Neural cell (in vitro differentiated cells): ENCODE results near the gene TRIM62. TPM values are rescaled to one million over a fixed set of nuclear protein-coding genes. Genes with fewer than 3 reads are reported as not detected.

Experiments used
- H2AFZ ChIP-seq: fragments of 200-600, 300-800 bp; sonication (generic), shearing (Covaris generic); 2 replicates; pipeline ENCODE4 v1.6.0; 2014; ENCODE audit warnings: low read depth, mild to moderate bottlenecking, antibody characterized with exemption, low read length, moderate library complexity
- H3F3A ChIP-seq: fragments of 200-600 bp; shearing (Covaris generic); 2 replicates; pipeline ENCODE4 v1.6.1; 2016; ENCODE audit warnings: mild to moderate bottlenecking, moderate library complexity, mixed read lengths, antibody characterized with exemption, low read length; ENCODE audit not compliant: insufficient read depth, poor library complexity, severe bottlenecking
- H3K27ac ChIP-seq: fragments of 200-600, 300-800 bp; sonication (generic), shearing (Covaris generic); 2 replicates; pipeline ENCODE4 v1.5.1; 2014; ENCODE audit warnings: mild to moderate bottlenecking, low read length, moderate library complexity
- H3K27me3 ChIP-seq: fragments of 300-800, 200-600 bp; sonication (generic), shearing (Covaris generic); 2 replicates; pipeline ENCODE4 v1.6.0; 2014; ENCODE audit warnings: mild to moderate bottlenecking, low read depth, low read length, moderate library complexity; ENCODE audit not compliant: insufficient read depth
- H3K36me3 ChIP-seq: fragments of 300-800, 200-600 bp; sonication (generic), shearing (Covaris generic); 2 replicates; pipeline ENCODE4 v1.5.1; 2014; ENCODE audit warnings: mild to moderate bottlenecking, antibody characterized with exemption, low read length, moderate library complexity; ENCODE audit not compliant: insufficient read depth
- H3K4me2 ChIP-seq: fragments of 300-800, 200-600 bp; sonication (generic), shearing (Covaris generic); 2 replicates; pipeline ENCODE4 v1.6.0; 2014; ENCODE audit warnings: mild to moderate bottlenecking, low read length
- H3K4me3 ChIP-seq: fragments of 300-800, 200-600 bp; sonication (generic), shearing (Covaris generic); 2 replicates; pipeline ENCODE4 v1.5.1; 2014; ENCODE audit warnings: mild to moderate bottlenecking, low read length, moderate library complexity
- H3K79me2 ChIP-seq: fragments of 200-600 bp; shearing (Covaris generic); replicated peaks from 2 replicates; pipeline ENCODE4 v1.6.0; 2014; ENCODE audit warnings: mild to moderate bottlenecking, low read length, moderate library complexity; ENCODE audit not compliant: insufficient read depth
- H3K9ac ChIP-seq: fragments of 300-800, 200-600 bp; sonication (generic), shearing (Covaris generic); 2 replicates; pipeline ENCODE4 v1.6.1; 2016; ENCODE audit warnings: mild to moderate bottlenecking, low read length, mixed read lengths
- H3K9me2 ChIP-seq: fragments of 200-600 bp; shearing (Covaris generic); 2 replicates; pipeline ENCODE4 v1.6.1; 2016; ENCODE audit warnings: mild to moderate bottlenecking, low read length, mixed read lengths; ENCODE audit not compliant: insufficient read depth
- H3K9me3 ChIP-seq: fragments of 200-600, 300-800 bp; sonication (generic), shearing (Covaris generic); 2 replicates; pipeline ENCODE4 v1.6.1; 2016; ENCODE audit warnings: mild to moderate bottlenecking, mixed run types, low read length, moderate library complexity, mixed read lengths
- H4K20me1 ChIP-seq: fragments of 200-600 bp; shearing (Covaris generic); 2 replicates; pipeline ENCODE4 v1.6.1; 2016; ENCODE audit warnings: mild to moderate bottlenecking, mixed run types; ENCODE audit not compliant: insufficient read depth
- CTCF ChIP-seq: fragments of 450-650 bp; IDR thresholded peaks from 2 replicates; pipeline ENCODE4 v1.5.1; 2014; ENCODE audit warnings: antibody characterized with exemption, mild to moderate bottlenecking, moderate library complexity; ENCODE audit not compliant: poor library complexity, severe bottlenecking
- EP300 ChIP-seq: fragments of 450-650 bp; conservative IDR thresholded peaks from 2 replicates; pipeline ENCODE4 v1.6.1; 2014; ENCODE audit warnings: antibody characterized with exemption, mild to moderate bottlenecking, moderate library complexity; ENCODE audit not compliant: poor library complexity, severe bottlenecking
- EZH2 ChIP-seq: fragments of 200-600, 300-800 bp; shearing (Covaris generic), sonication (generic); IDR thresholded peaks from 2 replicates; pipeline ENCODE4 v1.6.1; 2014; ENCODE audit warnings: antibody characterized with exemption, low read length, borderline replicate concordance, mild to moderate bottlenecking; ENCODE audit not compliant: insufficient read depth, poor library complexity, severe bottlenecking
- MXI1 ChIP-seq: fragments of 450-650 bp; conservative IDR thresholded peaks from 2 replicates; pipeline ENCODE4 v1.6.1; 2014; ENCODE audit warnings: antibody characterized with exemption, mild to moderate bottlenecking; ENCODE audit not compliant: poor library complexity, severe bottlenecking
- POLR2AphosphoS5 ChIP-seq: IDR thresholded peaks from 2 replicates; pipeline ENCODE4 v1.6.1; 2012
- RAD21 ChIP-seq: fragments of 450-650 bp; conservative IDR thresholded peaks from 2 replicates; pipeline ENCODE4 v1.6.1; 2014; ENCODE audit warnings: antibody characterized with exemption, mild to moderate bottlenecking, moderate library complexity
- REST ChIP-seq: IDR thresholded peaks from 2 replicates; pipeline ENCODE4 v1.6.1; 2012; ENCODE audit warnings: borderline replicate concordance
- SMC3 ChIP-seq: fragments of 450-650 bp; conservative IDR thresholded peaks from 2 replicates; pipeline ENCODE4 v1.6.1; 2014; ENCODE audit warnings: antibody characterized with exemption, mild to moderate bottlenecking, moderate library complexity; ENCODE audit not compliant: poor library complexity
- TAF1 ChIP-seq: IDR thresholded peaks from 2 replicates; pipeline ENCODE4 v1.6.1; 2012; ENCODE audit warnings: low read depth
- polyA plus RNA-seq: library from polyadenylated mRNA; depleted of rRNA; stranded (reverse); fragments of >200 nt; gene quantifications from 2 replicates; pipeline ENCODE4 v1.2.3, GENCODE V29; 2014

TRIM62 gene
- polyA plus RNA-seq, 1 donor from 2014 or later: 4.3 TPM

GRCh38 chr1:33148615-33149014 is 33.2 kb downstream of the TRIM62 start:
- TF ChIP-seq EP300 (no peak), MXI1 (no peak), CTCF (no peak), REST (no peak), TAF1 (no peak), RAD21 (no peak), SMC3 (no peak), EZH2 (no peak), POLR2AphosphoS5 (no peak)
- Histone ChIP-seq H2AFZ (no peak overlapping the region), H3K27ac (no peak overlapping the region), H3K79me2 (no peaks in the 10 kb centered on the region), H3K36me3 (no peaks in the 10 kb centered on the region), H3K4me2 (no peak overlapping the region), H3K9me2 (no peaks in the 10 kb centered on the region), H3F3A (no peaks in the 10 kb centered on the region), H3K9me3 (no peaks in the 10 kb centered on the region), H3K4me3 (no peak overlapping the region), H3K9ac (no peak overlapping the region), H3K27me3 (no peaks in the 10 kb centered on the region), H4K20me1 (no peaks in the 10 kb centered on the region)

- no peaks in the 10 kb centered on the region for H3K9me2 ChIP-seq
- no peak overlapping the region for H3K27ac ChIP-seq
- no peaks in the 10 kb centered on the region for H3F3A ChIP-seq
- no peak overlapping the region for H3K4me2 ChIP-seq
- no peaks in the 10 kb centered on the region for H3K36me3 ChIP-seq
- H3K79me2 ChIP-seq: no peaks in the 10 kb centered on the region
- H4K20me1 ChIP-seq: no peaks in the 10 kb centered on the region
- no peak overlapping the region for H3K9ac ChIP-seq
- H3K9me3 ChIP-seq: no peaks in the 10 kb centered on the region
- no peak overlapping the region for H3K4me3 ChIP-seq
- TF ChIP-seq RAD21 (no peak), EP300 (no peak), REST (no peak), CTCF (no peak), POLR2AphosphoS5 (no peak), TAF1 (no peak), EZH2 (no peak), SMC3 (no peak)
- no peak overlapping the region for H2AFZ ChIP-seq
- no peaks in the 10 kb centered on the region for H3K27me3 ChIP-seq
Measured at GRCh38 chr1:33147997-33148314, 33.9 kb downstream of the TRIM62 start.
